HG03432 (cell line): ENCODE measurements around the gene AREG.

Source experiments
- ATAC-seq: cut with Tn5 transposase; IDR thresholded peaks from one replicate; pipeline ENCODE4 v1.9.1; 2021; ENCODE audit warnings: mild to moderate bottlenecking, moderate library complexity; ENCODE audit not compliant: unreplicated experiment

Gene AREG

DNA sequence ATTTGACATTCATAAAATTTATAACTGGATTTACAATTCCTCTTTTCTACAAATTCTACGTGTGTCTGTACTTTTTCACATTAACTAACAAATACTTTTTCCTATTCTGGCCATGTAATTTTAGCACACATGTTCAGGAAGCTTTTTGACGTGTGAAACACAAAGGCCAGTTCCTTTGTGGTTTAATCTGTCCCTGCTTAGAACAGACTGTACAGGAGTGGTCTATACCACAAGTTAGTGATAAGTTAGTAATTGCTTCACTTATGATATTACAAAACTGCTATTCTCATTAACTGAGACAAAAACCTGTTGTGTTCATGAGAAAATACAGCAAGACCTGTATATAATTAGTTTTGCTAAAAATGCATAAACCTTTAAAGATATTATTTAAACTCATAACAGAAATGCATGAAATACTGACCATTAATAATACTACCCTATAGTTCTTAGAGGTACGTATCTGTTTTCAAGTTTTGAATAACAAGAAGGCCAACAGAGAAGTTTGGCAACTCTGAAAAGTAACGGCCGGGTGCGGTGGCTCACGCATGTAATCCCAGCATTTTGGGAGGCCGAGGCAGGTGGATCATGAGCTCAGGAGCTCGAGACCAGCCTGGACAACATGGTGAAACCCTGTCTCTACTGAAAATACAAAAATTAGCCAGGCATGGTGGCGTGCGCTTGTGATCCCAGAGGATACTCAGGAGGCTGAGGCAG is 13.7 kb upstream of the AREG start:
- ATAC-seq = peak; percentile 89

- no peak for ATAC-seq
Measured at GRCh38 chr4:74433043-74433442, 11.9 kb upstream of the AREG start.

- ATAC-seq = no peak
Measured at GRCh38 chr4:74433541-74434172, 11.3 kb upstream of the AREG start.

GRCh38 chr4:74435296-74435695 is 9.6 kb upstream of the AREG start:
- ATAC-seq = no peak

DNA sequence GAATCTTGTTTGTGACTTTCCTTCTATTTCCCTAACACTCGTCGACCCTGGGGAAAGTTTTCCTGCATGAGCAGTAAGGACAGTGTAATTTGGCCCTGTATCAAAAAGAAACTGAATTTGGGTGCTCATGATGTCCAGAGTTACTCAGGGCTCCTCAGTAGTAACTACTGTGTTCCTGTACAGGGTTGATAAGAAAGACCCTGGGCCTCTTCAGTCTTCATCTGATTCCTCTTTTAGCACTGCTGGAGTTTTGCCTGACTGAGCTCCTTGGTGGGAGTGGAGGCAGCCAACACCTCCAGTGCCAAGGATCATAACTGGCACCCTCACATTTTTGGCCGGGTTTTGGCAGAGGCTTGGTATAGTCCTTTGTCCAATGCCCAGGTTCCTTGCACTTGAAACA is 7.1 kb upstream of the AREG start:
- no peak for ATAC-seq

- no peak for ATAC-seq
Measured at GRCh38 chr4:74438661-74439060, 6.3 kb upstream of the AREG start.

DNA sequence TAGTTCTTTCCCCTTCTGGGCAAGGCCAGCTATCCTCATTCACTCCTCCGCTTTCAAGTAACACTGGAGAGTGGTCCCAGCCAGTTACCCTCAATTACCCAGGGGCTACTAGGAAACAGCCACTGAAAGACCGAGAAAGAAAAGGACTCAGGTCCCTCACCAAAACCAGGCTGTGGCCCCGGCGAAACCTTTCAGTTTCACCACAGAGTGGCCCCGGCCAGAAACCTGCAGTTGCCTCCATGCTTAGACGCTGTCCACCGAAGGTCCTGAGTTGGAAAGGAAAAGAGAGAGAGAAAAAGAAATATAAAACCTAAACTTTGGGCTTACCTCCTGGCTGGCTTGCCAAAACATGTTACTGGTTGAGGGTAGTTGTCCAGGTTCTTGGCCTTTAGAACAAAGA is 5.0 kb upstream of the AREG start:
- no peak for ATAC-seq

GRCh38 chr4:74440356-74440755 is 4.6 kb upstream of the AREG start:
- ATAC-seq = no peak

DNA sequence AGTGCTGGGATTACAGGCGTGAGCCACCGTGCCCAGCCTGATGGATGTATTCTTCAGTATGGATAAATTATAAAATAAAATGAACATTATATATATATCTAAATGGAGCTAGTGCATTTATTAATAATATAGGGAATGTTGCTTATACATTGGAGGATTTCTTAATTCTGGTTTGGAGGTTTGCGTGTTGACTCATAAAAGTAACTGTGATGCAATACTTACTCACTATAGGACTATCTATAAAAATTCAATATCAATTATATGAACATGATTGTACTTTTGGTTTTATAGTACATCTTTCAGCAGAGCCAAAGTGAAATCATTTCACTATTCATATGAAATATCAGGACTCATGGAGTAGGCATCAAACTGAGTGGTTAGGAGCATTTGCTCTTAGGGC is 3.2 kb upstream of the AREG start:
- no peak for ATAC-seq

DNA sequence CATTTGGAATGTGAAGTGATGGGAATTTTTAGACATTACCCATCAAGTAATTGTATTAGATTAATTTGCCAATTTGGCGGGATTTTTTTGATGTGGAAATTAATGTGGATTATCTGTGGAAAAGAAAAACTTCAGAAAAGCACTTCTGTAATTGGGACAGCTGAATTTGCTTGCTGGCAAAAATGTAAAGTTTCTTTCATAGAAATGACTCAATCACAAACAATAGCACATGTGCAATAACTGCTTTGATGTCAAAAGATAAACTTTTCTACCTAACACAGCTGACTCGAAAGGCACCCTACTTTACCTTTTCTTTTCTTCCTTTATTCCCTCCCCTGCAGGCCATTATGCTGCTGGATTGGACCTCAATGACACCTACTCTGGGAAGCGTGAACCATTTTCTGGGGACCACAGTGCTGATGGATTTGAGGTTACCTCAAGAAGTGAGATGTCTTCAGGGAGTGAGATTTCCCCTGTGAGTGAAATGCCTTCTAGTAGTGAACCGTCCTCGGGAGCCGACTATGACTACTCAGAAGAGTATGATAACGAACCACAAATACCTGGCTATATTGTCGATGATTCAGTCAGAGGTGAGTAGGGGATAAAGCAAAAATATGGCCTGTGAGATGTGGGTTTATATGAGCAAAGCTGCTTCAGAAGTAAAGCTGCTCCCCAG is 1.4 kb downstream of the AREG start:
- ATAC-seq = no peak

DNA sequence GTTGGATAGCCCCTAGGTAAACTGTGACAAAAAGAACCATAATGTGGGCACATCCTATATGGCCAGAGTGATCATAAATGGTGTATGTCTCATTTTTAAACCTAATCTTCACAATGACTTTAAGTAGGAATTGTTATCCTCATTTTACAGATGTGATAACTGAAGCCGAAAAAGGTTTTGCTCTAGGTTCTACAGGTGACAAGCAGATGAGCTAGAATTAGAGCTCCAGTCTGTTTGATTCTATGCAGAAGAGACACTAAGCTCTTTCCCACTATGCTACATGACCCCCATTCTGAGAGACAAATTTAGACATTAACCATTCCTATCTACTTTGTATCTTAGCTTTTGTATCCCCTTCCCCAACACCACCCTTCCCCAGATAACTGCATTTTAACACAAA is 2.0 kb downstream of the AREG start:
- ATAC-seq = no peak

DNA sequence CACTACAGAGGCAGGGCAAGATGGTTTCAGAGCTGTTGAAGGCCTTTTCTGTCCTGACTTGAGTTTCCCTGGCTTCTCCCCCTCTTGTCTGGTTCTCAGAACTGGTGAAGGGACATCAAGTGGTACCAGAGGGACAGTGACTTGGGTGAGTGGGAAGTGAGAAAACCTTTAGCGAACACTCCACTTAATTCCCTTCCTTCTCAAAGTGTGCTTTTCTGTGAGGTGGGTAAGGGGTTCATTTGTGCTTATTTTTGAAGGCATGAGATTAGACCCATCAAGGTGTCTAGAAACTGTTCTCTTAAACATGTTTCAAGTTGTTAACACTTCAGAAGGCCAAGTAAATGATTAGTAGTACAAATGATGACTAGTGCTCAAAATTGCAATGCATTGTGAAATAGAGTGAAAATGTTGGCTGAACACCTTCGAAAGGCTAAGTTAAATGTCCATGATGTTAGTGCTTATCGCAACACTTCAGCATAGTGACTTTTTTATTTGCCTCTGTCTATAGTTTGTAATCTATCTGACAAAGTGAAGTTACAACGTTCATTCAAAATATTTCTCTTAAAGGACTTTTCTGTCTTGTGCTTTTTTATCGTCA is 2.8 kb downstream of the AREG start:
- no peak for ATAC-seq

- no peak for ATAC-seq
Measured at GRCh38 chr4:74449571-74450297, 4.8 kb downstream of the AREG start.

DNA sequence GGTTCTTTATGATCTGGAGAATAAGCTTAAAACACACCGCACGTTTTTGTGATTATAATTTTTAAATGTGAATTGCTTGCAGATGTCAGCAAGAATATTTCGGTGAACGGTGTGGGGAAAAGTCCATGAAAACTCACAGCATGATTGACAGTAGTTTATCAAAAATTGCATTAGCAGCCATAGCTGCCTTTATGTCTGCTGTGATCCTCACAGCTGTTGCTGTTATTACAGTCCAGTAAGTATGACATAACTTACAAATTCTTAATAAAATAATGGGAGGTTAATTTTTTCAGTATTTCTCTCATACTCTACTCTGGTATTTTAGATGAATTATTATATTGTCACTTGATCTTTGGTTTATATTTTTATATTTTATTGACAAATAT is 5.4 kb downstream of the AREG start:
- ATAC-seq = no peak

DNA sequence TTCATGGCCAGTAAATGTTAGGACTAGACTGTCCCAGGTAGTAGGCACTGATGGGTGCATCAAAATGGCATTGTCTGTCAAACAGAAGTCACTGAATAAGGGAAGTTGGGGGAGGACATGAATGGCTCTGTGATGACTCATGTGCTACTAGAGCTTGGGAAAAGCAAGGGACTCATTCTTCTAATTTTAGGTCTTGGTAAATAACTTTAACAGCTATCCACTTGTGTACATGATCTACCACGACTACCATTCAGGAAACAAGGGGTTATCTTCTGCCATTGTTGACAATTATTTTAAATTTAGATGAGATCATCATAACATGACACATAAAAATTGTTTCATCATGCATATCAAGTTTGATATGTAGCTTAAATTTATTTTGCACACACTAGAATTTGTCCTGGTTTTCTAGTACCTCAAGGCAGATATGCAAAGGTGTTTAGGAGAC is 6.3 kb downstream of the AREG start:
- no peak for ATAC-seq

- no peak for ATAC-seq
Measured at GRCh38 chr4:74453037-74453635, 8.2 kb downstream of the AREG start.

DNA sequence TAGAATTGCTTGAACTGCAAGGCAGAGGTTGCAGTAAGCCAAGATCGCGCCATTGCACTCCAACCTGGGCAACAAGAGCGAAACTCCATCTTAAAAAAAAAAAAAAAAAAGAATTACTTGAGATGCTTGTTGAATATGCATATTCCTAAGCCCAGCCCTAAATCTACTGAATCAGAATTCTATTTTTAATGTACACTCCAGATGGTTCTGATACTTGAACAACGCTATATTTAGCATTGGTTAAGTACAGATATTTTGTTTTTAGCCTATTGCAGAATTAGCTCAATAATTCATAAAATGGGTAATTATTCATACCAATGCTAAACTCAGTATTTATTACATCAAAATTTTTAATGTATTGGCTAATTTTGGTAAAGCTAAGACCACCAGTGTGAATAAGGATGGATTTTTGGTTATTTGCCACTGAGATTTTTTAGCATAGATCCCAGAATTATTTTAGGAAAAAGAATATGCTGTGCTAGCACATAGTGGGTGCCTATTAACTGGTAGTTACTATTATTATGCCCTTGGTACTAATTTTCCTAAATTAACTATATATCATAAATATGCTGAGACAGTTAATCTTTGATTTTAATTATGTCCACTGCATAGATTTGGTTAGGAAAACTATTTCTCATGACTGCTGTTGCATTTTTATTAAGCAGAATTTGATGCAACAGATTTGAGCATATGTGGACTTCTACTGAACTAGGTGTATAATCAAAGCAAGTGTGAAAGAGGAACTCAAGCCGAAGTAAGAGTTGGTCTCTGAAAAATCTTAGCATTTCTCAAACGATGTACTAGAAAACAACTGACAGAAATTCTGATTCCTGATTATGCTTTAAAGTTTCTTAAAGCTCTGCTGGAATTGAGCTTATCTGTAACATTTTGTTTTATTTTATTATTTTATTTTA is 9.2 kb downstream of the AREG start:
- ATAC-seq = no peak

- no peak for ATAC-seq
Measured at GRCh38 chr4:74455361-74456055, 10.6 kb downstream of the AREG start.

DNA sequence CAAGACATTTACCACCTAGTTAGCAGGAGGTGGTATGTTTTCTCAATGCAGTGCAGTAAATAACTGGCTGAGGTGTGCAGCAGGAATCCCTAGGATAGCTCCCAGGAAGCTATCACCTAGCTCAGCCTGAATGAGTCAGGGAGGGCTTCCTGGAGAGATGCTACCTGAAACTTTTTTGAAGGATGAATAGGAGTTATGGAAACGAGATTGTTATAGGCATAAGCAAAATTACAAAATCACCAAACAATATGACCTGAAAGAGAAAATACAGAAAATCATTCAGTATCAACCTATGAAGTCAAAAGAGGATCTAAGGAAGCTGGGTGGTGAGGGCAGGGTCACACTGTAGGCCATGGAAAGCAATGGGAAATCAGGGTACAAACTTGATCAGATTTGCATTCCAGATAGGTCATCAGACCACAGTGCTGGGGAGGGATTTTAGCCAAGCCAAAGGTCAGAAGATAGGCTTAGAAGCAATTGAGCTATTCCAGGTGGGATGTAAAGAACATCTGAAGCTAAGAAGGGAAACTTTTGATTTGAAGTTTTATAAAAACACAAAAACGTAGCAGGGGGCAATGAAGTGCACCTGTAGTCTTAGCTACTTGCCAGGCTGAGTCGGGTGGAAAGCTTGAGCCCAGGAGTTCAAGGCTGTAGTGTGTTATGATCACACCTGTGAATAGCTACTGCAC is 11.3 kb downstream of the AREG start:
- no peak for ATAC-seq
